ENCODE measurements around the gene NHEJ1.

Gene NHEJ1

DNA sequence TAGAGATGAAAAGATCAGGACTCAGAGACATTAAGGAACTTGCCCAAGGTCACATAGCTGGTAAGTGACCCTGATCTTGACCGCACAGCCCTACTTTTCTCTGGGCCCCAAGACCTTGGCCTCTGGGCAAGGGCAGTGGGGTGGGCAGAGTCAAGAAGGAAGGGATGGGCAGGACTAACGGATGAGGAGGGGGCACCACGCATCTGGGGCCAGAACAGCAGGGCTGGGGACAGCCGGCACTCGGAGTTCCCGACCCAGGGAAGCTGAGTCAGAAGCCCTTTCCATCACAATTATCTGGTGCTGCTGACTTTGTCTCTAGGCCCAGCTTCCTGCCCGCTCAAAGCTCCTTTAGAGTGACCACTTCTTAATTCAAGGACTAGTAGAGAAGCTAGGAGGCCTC, 133.7 kb downstream of the NHEJ1 start:
- FAIRE-seq: no peak

DNA sequence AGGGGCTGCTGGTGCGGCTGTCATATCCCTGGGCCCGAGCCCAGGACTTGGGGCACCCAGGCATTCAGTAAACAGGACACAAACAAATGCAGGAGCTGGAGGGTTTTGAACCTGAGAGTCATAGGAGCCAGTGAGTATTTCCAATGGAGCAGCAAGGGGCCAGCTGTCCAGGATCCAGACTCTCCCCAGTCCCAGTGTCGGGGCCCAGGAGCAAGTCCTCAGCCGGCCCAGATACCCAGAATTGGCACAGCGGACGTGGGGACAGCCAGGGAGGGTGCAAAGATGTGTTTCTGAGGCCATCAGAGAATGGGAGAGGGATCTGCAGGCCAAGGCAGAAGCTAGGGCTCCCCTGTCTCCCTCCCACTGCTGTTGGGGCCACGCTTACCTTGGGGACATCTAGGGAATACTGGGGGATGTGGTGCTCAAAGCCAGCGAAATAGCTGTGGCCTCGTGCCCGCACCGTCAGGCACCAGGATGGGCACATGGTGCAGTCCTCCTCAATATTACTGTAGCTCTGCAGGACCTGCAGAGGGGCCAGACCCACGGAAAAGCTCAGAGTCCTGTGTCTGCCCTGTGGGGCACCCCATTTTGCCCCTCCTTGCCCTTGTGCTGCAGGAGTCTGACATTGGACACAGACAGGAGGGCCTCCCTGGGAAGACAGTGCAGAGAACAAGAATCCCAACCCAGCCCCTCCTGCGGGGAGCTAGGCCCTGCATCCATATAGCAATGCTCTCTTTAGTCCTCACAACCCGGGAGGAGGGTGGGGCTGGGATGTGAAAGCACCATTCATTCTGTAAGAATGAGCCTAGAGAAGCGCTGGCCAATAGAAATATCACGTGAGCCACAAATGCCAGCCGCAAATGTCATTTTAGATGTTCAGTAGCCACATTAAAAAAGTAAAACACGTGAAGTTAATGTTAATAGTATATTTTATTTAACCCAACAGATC, 134.7 kb downstream of the NHEJ1 start:
- FAIRE-seq: no peak

Measured in TTC549 (cell line).